ENCODE measurements around the gene TMEM54.

Gene TMEM54

DNA sequence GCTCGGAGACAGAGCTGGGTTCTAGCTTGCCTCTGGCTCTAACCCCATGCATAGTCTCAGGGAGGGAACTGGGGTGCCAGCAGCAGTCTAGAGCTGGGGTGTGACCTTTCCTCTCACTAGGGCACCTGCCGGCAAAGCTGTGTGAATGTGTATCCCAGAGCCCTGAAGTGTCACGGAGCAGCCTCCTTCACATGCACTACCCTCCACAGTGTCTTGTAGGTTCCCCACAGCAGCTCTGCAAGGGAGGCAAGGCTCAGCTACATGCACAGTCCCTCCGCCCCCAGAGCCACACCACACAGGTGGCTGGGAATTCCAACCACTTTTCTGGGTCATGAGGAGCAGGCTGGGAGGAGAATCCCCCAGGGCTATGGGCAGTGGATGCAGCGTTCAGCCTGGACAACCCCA lies 22.6 kb downstream of the TMEM54 start:
- no peak for DNase-seq (ENCODE audit: low spot score)

DNA sequence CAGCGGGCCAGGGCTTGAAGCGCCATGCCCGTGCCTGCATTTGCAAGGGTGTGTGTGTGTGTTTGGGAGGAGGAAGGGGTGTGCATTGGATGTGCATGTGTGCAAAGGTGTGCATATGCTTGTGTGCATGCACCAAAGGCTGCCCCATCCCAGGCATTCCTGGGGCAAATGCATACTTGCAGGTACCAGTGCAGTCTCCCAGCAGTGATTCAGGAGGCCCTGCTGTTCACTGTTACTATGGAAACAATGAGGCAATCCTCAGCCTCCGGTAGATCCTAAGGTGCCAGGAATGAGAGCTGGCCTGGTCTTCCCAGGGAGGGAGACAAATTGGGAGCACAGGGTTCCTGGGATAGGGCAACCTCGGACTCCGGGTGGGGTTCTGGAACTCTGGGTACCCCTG lies 23.0 kb downstream of the TMEM54 start:
- DNase-seq (ENCODE audit: low spot score), result no peak

DNA sequence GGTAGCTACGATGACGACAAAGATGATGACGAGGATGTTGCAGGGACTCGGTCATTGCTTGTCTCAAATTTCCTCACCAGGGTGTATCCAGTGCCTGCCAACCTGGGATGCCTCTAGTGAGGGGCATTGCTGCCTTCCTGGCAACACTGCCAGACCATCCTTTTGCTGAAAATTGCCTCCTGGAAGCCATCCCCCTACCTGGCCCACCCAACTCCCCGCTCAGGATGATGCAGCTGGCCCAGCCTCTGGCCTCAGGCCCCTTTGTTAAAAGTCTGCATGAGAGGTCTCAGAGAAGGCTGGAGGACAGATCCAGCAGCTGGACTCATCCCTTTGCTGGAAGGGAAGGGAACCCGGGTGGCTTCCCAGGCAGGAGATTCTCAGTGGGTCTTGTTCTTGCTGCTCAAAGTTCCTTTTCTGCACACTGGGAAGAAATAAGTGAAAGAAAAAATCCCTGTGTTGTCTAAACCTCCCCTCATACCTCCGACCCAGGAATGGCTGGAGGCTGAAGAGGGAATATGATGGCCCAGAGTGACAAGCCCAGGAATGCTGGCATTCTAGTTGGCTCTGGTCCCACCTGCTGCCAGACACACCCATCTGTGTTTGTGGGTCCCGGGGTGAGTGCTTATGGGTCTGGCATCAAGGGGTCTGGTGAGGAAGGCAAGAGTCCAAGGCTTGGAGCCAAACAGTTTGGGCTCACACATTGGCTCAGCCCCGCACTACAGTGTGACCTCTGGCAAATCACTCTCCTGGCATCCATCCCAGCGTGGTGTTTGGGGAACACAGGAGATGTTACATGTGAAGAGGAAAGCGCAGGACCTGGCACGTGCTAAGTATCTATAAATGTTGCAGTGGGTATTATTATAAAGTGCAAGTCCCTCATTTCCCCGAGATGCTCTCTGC lies 23.7 kb downstream of the TMEM54 start:
- no peak for DNase-seq (ENCODE audit: low spot score)

- peak; percentile 45 for DNase-seq (ENCODE audit: low spot score)
These were observed 24.6 kb downstream of the TMEM54 start for GRCh38 chr1:32876341-32877210.

- DNase-seq (ENCODE audit: low spot score), result no peak
These were observed 26.1 kb downstream of the TMEM54 start for GRCh38 chr1:32874860-32875752.

- DNase-seq (ENCODE audit: low spot score), result no peak
These were observed 27.7 kb downstream of the TMEM54 start for GRCh38 chr1:32873484-32873883.

DNA sequence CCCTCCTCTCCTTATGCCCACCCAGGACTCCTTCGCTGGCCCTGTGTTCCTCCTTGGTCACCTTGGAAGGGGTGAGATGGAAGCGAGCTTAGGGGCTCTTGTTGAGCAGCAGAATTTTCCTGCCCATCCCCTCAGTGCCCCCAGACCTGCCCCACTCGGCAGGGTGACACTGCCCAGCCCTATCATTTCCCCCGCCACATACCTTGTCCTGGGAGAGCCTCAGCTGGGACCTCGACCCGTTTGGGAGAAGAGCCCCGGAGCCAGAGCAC lies 29.1 kb downstream of the TMEM54 start:
- DNase-seq (ENCODE audit: low spot score), result no peak

- no peak for DNase-seq (ENCODE audit: low spot score)
These were observed 29.6 kb downstream of the TMEM54 start for GRCh38 chr1:32871364-32872191.

GRCh38 chr1:32870615-32871363 lies 30.4 kb downstream of the TMEM54 start, which contains the start of gene FNDC5:
Gene FNDC5, minus strand, starts transcription at chr1:32870912.
- DNase-seq (ENCODE audit: low spot score), result no peak

- DNase-seq (ENCODE audit: low spot score), result no peak
These were observed 31.1 kb downstream of the TMEM54 start for GRCh38 chr1:32869923-32870614.

DNA sequence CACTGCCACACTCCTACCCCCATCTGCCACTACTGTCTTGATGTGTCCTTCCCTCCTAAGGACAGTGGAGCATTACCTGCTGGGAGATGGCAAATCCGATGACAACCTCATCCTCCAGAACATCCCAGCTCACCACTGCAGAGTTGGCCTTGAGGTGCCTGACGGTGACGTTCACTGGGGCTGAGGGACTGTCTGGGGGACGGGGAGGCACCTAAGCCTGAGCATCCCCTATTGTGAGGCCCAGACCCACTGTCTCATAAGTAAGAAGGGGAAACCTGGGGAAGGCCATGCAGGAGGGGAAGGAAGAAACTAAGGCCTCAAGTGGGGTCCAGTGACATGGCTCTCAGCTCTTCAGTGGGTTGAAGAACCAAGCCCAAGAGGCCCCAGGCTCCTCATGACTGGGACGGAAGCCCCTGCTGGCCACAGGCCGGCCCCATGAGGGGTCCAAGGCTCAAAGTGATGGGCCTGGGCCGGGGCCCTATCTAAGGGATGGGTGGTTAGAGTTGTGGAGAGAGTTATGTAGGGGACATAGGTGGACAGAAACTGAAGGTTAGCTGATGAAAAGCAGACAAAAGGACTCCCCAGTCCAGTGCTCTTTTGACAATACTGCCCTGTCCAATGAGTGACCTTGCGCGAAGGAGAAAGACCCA lies 32.3 kb downstream of the TMEM54 start:
- no peak for DNase-seq (ENCODE audit: low spot score)

GRCh38 chr1:32868085-32868484 lies 33.1 kb downstream of the TMEM54 start:
- no peak for DNase-seq (ENCODE audit: low spot score)

DNA sequence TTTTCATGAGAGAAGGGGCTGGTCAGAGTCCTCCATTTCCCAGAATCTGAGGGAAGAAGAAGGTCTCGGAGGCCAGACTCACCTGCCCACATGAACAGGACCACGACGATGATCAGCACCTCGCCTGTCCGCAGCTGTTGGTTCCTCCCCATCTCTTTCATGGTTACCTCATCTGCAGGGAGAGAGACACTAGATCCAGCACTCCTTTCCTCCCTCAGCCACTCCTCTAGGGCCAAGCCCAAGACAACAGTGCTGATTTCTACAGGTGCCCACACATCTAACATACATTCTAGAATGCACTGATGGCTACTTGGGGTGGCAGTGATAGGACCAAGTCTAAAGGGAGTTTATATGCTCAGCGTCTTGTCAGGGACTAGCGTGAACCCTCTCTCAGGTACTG lies 33.5 kb downstream of the TMEM54 start:
- DNase-seq (ENCODE audit: low spot score), result no peak

GRCh38 chr1:32867151-32867550 lies 34.0 kb downstream of the TMEM54 start:
- DNase-seq (ENCODE audit: low spot score), result no peak

GRCh38 chr1:32865639-32866405 lies 35.4 kb downstream of the TMEM54 start:
- DNase-seq (ENCODE audit: low spot score), result no peak

- DNase-seq (ENCODE audit: low spot score), result no peak
These were observed 36.7 kb downstream of the TMEM54 start for GRCh38 chr1:32864375-32865019.

DNA sequence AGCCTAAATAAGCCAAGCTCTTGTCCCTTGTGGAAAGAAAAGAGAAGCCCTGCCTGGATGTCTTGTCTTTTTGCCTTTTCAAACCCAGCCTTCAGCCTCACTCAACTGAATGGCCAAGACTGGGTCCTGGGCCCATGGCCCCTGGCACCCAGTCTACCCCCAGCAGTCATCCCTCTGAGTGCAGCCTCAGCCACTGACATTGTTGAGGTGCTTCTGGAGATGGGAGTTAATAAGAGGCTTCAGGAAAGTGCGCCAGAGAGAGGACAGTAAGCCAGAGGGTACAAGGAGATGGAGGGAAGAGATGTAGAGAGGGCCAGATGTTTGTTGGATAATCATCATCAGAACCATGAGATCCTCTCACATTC lies 37.3 kb downstream of the TMEM54 start:
- no peak for DNase-seq (ENCODE audit: low spot score)

- no peak for DNase-seq (ENCODE audit: low spot score)
These were observed 37.8 kb downstream of the TMEM54 start for GRCh38 chr1:32863218-32863880.

All from kidney capillary endothelial cell (primary cell).